Stimulated activated CD4-positive, alpha-beta T cell treated with anti-CD3 and anti-CD28 coated beads, Interleukin-12 subunit alpha, Interleukin-12 subunit beta, amount 100 ng/mL, for 24 hours (primary cell): ENCODE data around the gene BBLN.

Experiments
- DNase-seq, 2 experiments: peaks; one replicate each; pipeline ENCODE4 v3.0.0-alpha.2; 2020; ENCODE audit warnings: low read depth in 2 of 2

Gene BBLN

DNA sequence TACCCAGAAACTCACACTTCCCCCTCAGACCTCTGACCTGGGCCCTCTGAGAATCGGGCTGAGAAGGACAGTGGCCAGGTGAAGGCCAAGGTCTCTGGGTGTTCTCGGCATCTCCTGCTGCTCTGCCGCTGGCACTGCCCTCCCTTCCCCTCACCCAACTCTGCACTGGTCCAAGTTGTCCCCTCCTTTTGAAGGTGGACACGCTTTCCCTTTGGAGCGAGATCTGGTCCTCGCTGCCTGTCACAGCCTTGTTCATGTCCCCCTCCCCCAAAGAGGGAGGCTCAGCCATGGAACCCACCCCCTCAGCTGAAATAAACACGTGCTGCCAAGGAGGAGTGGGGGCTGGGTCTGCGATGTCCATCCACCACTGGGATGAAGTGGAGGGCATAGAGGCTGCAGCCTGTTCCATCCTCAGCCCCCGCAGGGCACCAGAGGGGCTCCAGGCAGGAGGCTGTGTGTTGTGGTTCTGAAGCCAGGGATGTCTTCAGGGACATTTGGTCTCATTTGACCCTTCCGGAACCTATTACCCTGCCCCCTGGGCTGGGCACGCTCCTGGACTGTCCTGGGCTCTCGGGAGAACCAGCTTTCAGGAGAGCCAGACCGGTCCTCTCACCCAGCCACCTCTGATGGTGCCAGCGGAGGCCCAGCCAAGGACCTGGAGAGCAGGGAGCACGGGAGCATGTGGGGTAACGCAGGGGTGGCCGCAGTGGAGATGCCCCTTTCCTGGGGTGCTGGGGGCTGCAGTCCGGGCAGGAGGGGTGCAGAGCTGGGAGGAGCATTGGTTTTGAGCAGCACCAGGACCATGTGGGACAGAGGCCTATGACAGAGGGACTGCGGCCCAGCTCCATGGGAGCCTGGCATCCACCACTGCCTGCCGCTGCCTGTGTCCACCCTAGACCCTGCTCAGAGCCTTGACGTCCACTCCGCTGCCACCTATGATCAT is 15.6 kb upstream of the BBLN start:
- no peak for DNase-seq

DNA sequence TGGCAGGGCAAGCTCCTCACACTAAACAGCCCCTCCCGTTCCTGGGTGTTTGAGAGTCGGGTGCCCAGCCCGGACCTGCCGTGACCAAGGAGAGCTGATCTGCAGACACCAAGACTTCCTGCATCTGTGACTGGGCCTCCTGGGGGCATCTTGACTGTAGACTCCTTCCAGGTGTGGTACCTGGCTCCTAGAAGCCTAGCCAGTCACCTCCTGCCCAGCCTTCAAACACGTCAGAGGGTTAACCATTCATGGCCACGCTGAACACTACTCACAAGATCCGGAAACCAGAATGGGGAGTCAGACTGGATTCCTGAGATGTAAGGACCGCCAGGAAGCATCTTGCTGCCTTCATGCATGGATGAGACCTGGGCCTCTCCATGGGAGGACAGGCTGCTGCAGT is 14.5 kb upstream of the BBLN start:
- DNase-seq, result no peak

DNA sequence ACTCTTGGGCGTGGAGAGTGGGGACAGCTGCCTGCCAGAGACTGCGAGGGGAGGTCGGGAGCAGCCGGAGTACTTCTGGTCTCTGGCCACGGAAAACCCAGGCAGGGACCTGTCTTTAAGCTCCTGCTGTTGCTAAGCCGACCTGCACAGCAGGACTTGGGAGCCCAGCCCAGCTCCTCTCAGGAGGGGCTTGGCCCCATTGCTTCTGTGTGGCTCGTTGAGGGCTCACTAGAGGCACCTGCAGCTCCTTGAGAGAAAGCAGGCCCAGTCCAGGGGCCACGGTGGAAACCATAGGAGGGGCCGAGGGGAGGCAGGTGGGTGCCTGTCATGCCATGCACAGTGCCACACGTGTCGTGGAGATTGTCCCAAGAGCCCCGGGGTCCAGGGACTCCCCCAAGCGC is 14.1 kb upstream of the BBLN start:
- DNase-seq, result no peak

DNA sequence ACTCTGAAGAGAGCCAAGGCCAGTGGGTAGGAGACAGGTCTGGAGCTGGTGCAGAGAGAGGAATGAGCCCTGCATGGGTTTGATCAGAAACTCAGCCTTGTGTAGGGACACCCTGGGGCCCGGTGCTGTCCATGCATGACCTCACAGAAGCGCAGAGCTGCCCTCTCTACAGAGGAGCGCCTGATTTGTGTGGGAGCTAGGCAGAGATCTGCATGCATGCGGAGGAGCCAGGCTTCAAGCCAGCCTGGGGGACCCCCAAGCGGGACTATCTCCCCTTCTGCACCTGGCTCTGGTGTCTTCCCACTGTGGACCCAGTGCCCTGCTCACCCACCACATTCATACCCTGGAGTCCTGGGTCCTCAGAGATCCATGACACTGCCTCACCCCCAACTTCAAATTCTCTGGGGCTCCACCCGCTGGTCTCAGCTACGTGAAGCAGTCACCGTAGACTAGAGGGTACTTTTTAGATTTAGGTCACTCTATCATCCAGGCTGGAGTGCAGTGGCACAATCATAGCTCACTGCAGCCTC is 13.4 kb upstream of the BBLN start:
- DNase-seq, result no peak

DNA sequence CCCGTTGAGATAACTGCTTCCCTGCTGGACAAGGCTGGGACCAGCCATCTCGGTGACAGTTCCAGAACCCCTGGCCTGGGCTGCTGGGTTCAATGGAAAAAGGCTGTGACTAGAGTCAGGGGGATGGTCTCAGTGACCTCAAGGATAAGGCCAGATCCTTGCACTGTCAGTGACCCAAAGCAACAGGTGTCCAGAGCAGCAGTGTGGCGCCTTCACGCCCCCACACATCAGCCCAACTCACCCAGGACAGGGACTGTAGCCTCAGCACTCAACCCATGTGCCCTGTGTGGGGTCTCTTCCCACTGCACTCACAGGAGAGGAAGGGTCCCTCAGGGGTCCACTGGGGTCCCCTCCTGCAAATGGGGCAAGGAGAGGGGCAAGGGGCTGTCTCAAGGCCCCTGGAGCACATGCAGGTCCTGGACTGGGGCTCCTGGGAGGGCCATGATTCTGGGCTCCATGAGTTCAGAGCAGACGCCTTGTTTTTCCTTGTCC is 11.5 kb upstream of the BBLN start:
- no peak for DNase-seq

DNA sequence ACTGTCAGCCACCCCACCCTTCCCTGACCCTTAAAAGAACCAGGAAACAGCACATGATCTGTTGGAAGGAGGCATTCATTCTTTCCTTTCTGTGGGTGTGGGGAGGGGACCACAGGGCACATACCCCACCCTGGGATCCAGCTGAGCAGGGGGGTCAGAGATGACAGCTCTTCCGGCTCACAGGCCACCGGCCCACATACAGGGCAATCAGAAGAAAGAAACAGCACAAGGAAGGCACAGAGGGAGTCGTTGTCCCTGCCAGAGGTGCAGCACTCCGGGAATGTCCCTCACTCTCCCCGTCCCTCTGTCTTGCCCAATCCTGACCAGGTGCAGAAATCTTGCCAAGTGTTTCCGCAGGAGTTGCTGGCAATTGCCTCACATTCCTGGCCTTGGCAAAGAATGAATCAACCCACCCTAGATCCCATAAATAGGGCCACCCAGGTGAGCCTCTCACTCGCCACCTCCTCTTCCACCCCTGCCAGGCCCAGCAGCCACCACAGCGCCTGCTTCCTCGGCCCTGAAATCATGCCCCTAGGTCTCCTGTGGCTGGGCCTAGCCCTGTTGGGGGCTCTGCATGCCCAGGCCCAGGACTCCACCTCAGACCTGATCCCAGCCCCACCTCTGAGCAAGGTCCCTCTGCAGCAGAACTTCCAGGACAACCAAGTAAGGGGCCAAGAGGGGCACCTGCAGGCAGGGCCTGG is 10.9 kb upstream of the BBLN start, which contains the start of gene LCN2:
LCN2 (plus strand) TSS at position 453 of the 701 bp plus-strand sequence; CDS start at position 526, 73 bp downstream.
- DNase-seq, result no peak

DNA sequence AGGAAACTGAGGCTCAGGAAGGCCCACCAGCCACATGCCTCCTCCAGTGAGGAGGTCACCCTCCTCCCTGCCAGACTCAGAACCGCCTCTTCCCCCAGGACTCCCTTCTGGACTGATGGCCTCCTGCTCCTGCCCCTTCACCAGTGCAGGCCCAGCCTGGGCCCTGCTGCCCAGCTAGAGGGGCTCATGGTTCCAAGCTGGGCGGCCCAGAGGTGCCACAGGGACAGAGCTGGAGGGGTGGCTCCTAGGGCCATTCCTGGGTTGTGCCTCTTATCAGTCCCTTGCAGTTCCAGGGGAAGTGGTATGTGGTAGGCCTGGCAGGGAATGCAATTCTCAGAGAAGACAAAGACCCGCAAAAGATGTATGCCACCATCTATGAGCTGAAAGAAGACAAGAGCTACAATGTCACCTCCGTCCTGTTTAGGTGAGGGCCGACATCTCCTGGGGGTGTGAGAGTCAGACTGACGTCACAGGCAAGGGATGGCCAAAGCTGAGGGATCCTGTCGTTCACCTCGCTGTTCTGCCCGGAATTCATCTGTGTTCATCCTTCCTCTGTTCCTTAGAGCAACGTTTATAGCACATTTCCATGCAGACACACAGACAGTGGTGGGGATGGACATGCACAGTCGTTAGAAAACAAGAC is 10.0 kb upstream of the BBLN start:
- DNase-seq, result no peak

DNA sequence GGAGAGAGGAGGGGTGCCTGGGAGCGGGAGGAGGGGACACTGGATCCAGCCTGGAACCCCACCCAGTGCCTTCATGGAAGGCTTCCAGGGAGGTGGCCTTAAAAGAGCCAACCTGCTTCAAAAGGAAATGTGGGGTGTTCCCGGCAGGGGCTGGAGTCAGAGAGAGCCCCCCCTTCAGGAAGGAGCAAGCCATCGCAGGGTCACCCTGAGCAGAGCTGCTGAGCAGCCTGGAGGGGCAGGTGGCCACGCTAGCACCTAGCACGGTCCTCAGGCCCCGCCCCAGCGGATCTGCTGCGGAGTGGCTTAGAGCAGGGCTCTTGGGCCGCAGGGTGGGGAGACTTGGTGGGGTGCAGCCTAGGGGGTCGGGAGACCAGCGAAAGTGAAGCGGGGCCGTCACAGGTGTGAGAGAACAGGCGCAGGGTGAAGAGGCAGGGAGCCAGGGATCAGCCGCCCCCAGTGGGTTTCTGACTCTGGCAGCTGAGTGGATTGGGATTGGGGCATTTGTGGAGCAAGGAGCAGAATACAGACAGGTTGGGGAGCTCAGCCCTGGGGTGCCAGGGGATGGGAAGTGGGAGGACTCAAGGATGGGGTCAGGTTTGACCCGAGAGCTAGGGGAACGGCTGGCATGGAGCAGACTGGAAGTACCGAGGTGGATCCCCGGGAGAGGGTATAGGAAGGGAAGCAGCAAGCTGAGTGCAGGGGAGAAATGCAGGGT is 9.3 kb upstream of the BBLN start:
- DNase-seq, result no peak

DNA sequence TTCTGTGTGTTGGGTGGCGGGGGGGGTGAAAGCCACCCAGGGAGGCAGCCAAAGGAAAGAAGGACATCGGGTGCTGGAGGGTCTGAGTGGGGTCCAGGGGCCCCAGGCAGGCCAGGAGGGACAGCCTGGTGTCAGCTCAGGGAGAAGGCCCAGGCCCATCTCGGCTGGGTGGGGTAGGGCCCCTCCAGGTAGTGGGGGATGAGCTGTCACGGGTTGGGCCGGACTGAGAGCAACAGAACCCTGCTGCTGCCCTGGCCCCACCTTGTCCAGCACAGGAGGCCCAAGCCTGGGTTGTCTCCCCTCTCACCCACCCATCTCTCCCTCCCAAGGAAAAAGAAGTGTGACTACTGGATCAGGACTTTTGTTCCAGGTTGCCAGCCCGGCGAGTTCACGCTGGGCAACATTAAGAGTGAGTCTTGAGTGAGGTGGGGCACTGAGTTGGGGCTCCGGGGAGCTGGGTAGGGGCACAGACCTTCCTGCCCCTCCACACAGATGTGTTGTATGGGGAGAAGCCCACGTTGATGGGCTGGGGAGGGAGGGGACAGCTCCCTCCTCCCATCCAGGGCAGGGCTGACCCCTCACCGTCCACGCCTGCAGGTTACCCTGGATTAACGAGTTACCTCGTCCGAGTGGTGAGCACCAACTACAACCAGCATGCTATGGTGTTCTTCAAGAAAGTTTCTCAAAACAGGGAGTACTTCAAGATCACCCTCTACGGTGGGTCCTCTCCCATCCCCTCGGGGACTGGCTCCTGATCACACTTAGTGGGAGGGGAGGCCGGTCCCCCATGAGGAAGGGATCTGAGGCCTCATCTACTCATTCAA is 8.5 kb upstream of the BBLN start:
- no peak for DNase-seq

DNA sequence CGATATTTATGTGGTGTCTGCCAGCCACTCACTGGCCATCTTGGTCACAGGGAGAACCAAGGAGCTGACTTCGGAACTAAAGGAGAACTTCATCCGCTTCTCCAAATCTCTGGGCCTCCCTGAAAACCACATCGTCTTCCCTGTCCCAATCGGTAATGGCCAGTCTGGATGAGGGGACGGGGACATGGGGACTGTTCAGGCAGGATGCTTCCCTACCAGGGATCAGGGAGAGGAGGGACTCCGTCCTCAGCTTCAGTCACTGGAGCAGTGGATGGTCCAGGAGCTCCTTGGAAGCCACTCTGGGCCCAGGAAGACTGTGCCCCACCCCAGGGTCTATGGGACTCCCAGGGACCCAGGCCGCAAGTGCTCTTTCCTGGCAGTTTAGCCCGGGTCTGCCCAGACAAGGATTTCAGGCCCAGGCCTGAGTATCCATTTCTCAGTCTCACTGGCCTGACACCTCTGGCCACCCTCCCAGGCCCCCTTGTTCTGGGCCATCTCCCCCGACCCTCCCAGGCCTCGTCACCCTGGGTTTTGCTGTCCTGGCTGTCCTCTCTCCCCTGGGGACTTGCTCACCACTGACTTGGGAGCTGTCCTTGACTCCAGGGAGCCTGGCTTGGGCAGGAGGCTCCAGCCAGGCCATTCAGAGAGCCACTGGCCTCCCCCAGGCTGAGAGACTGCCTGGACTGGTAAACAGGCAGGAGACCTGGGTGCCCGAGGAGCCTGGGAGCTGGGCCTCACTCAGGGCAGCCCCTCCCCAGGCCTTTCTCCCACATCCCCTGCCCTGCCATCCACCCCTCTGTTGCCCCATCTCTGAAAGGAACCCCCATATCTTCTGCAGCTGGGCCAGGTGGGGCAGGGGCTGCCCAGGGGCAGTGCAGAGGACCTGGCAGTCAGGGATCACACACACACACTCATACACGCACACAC is 7.7 kb upstream of the BBLN start:
- DNase-seq, result no peak

DNA sequence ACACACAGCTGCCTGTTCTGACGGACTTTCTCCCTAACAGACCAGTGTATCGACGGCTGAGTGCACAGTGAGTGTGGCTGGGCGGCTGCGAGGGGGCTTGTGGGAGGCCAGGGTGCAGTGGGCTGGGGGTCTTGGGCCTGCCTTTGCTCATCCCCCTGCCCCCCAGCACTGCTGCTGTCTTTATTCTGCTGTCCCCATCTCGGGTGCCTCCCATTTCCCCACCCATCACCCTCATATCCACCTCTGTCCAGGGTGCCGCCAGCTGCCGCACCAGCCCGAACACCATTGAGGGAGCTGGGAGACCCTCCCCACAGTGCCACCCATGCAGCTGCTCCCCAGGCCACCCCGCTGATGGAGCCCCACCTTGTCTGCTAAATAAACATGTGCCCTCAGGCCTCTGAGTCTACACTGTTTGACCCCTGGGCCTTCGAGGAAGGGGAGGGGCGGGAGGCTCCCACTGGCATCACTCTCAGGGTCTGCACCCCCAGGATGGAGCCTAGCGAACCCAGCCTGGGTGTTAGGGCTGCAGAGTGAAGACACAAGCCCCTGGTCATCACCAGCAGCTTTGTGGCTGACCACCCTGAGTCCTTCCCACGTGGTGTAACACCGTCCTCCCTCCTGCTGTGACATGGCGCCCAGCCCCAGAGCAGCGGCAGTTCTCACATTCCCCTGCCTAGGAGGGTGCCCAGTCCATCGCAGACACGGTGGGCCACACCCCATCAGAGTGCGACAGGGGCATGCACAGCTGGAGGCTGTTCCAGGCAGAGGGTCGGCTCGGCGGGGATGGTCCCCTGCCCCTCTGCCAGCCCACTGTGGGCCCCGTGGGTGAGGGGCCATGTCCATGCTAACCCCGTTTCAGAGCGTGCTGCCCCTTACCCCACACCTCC is 6.8 kb upstream of the BBLN start:
- DNase-seq, result no peak

DNA sequence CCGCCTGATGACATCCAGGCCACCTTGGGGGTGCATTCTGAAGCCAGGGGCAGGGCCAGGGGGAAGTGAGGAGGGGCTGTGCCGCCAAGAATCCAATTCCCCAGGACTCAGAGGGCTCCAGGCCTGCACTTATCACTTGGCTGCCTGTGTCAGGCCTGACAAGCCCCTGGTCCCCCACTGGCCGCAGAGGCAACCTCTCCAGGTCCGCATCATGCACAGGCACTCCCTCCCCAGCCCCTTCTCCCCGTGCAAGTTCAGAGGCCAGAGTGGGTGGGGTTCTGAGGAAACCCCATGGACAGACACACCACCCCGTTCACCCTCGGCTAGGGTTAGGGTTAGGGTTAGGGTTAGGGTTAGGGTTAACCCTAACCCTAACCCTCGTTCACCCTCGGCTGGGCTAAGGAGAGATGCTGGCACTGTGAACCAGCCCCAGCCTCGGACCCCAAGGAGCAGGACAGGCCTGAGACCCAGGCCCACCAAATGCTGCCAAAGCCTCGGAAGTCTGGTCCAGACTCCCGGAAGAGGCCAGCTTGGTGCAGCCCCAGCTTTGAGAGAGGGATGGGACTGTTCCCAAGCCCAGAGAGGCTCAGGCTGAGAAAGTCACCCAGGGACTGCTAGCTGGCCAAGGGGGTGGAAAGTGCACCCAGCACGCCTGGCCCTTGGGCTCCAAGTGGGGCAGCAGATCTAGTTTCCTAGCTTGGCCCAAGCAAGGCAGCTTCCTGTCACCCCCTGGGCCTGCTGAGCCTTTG is 5.9 kb upstream of the BBLN start:
- no peak for DNase-seq

DNA sequence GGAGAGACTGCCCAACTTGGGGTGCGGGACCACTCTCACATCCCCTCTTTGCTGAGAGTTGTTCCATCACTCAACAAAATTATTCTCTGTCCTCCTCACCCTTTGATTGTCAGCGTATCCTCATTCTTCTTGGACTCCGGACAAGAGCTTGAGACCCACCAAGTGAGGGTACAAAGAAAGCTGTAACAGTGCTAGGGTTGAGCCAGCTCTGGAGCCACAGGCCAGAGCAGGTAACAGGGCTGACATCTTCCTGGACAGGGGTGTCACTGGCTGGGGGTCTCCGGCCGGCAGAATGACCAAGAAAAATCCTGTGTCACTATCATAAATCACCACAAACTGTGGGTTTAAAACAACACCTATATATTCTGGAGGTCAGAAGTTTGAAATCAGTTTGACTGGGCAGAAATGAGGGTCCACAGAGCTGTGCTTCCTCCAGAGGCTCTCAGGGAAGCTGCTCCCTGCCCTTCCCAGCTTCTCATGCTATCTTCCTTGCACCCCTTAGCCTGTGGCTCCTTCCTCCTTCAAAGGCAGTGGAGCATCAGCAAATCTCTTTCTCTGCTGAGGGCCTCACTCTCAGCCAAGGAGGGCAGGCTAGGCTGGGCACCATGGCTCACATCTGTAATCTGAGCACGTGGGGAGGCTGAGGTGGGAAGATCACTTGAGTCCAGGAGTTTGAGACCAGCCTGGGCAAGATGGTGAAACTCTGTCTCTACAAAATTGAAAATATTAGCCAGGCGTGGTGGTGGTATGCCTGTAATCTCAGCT is 4.1 kb upstream of the BBLN start:
- DNase-seq, result no peak

DNA sequence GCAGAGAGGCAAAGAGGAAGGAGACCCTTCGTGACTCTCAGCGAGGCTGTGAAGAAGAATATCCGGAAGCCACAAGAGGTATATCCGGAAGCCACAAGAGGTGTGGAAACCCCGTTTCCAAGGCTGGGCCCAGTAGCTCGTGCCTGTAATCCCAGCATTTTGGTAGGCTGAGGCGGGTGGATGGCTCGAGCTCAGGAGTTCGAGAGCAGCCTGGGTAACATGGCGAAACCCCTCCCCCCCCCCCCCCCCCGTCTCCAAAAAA is 612 bp upstream of the BBLN start:
- peak in 1 of 2 experiments; percentile 12 for DNase-seq

DNA sequence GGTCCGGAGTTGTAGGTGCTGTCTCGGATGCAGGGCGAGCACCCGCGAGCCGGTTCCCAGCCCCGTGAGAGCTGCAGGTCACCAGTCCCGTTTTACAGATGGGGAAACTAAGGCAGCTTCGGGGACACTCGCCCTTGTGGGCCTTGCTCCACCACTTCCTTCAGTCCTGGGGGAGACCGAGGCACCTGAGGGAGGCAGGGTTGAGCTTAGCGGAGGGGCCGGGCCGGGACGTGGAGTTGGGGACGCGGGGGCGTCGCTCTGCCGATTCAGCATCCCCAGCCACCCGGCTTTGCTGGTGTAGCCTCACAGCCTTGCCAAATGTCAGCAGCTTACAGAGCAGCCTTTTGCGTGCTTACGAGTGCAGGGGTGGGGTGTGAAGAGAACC is 530 bp downstream of the BBLN start:
- peak; percentile 18 to 51 for DNase-seq

DNA sequence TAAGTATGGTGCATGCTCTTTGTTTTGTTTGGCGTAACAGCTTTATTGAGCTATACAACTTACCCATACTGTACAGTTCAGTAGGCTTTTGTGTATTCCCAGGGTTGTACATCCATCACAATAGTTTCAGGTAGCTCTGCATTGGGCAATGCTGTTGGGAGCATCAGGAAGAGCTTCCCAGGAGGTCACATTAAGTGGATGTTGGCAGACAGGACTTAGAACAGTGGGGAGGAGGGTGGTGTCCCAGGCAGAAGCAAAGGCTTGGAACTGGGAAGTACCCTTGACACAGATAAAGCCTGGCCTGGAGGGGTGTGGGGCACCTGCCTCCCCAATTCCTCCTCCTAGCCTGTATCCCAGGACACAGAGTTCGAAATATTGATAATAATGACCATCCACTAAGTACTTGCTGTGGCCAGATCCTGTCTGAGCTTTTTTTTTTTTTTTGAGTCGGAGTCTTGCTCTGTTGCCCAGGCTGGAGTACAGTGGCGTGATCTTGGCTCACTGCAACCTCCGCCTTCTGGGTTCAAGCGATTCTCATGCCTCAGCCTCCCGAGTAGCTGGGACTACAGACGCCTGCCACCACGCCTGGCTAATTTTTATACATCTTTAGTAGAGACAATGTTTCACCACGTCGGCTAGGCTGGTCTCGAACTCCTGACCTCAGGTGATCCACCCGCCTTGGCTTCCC is 1.3 kb downstream of the BBLN start:
- no peak for DNase-seq
